Trophoblast cell (in vitro differentiated cells and primary cell): ENCODE measurements around the gene SOX4.

ENCODE experiments used
- DNase-seq, 2 donors: peaks; one replicate each; pipeline ENCODE4 v3.0.0-alpha.2; 2016
- H2AFZ ChIP-seq: 2 replicates; pipeline ENCODE4 v1.6.1; 2013; ENCODE audit warnings: low read length, moderate library complexity, mild to moderate bottlenecking; ENCODE audit not compliant: insufficient read depth, poor library complexity
- H2AK5ac ChIP-seq: 2 replicates; pipeline ENCODE4 v1.6.1; 2013; ENCODE audit warnings: mild to moderate bottlenecking, low read length
- H2BK120ac ChIP-seq: 2 replicates; pipeline ENCODE4 v1.6.1; 2013; ENCODE audit warnings: low read length, mild to moderate bottlenecking, moderate library complexity; ENCODE audit not compliant: insufficient read depth, poor library complexity
- H2BK12ac ChIP-seq: 2 replicates; pipeline ENCODE4 v1.6.1; 2013; ENCODE audit warnings: mild to moderate bottlenecking, low read length, moderate library complexity
- H2BK5ac ChIP-seq: 2 replicates; pipeline ENCODE4 v1.6.1; 2013; ENCODE audit warnings: low read length, low read depth, moderate library complexity, mild to moderate bottlenecking; ENCODE audit not compliant: poor library complexity
- H3K14ac ChIP-seq: 2 replicates; pipeline ENCODE4 v1.6.1; 2013; ENCODE audit warnings: mild to moderate bottlenecking, low read length
- H3K18ac ChIP-seq: 2 replicates; pipeline ENCODE4 v1.6.1; 2013; ENCODE audit warnings: mild to moderate bottlenecking, low read length
- H3K23ac ChIP-seq: 2 replicates; pipeline ENCODE4 v1.6.1; 2013; ENCODE audit warnings: low read length
- H3K27ac ChIP-seq: 2 replicates; pipeline ENCODE4 v1.5.1; 2013; ENCODE audit warnings: low read depth, mild to moderate bottlenecking, inconsistent platforms, low read length, moderate library complexity
- H3K27me3 ChIP-seq: 2 replicates; pipeline ENCODE4 v1.6.1; 2013; ENCODE audit warnings: inconsistent platforms, mild to moderate bottlenecking, low read length, moderate library complexity; ENCODE audit not compliant: insufficient read depth
- H3K36me3 ChIP-seq, 2 experiments: 1 replicate in 1 of 2; 2 replicates in 1 of 2; pipeline ENCODE4 v1.6.1; 2013; ENCODE audit warnings: low read length in 2 of 2, mild to moderate bottlenecking in 2 of 2, moderate library complexity in 1 of 2; ENCODE audit not compliant: insufficient read depth in 2 of 2, control insufficient read depth in 1 of 2
- H3K4ac ChIP-seq: 2 replicates; pipeline ENCODE4 v1.6.1; 2013; ENCODE audit warnings: low read depth, mild to moderate bottlenecking, low read length, moderate library complexity
- H3K4me1 ChIP-seq, 2 experiments: 1 replicate in 1 of 2; 2 replicates in 1 of 2; pipeline ENCODE4 v1.6.1; 2013; ENCODE audit warnings: low read length in 2 of 2, mild to moderate bottlenecking in 2 of 2, moderate library complexity in 1 of 2; ENCODE audit not compliant: insufficient read depth in 2 of 2, control insufficient read depth in 1 of 2
- H3K4me2 ChIP-seq: 2 replicates; pipeline ENCODE4 v1.6.1; 2013; ENCODE audit warnings: inconsistent platforms, mild to moderate bottlenecking, low read length, moderate library complexity
- H3K4me3 ChIP-seq: 2 replicates; pipeline ENCODE4 v1.5.1; 2013; ENCODE audit warnings: mild to moderate bottlenecking, low read depth, low read length, inconsistent platforms
- H3K79me1 ChIP-seq: one replicate; pipeline ENCODE4 v1.6.1; 2013; ENCODE audit warnings: low read length
- H3K79me2 ChIP-seq: 2 replicates; pipeline ENCODE4 v1.6.1; 2013; ENCODE audit warnings: low read length, mild to moderate bottlenecking; ENCODE audit not compliant: control insufficient read depth, insufficient read depth, poor library complexity
- H3K9ac ChIP-seq: 2 replicates; pipeline ENCODE4 v1.6.1; 2013; ENCODE audit warnings: mild to moderate bottlenecking, low read length
- H3K9me3 ChIP-seq: 2 replicates; pipeline ENCODE4 v1.6.1; 2013; ENCODE audit warnings: low read depth, mild to moderate bottlenecking, control low read depth, inconsistent platforms, low read length; ENCODE audit not compliant: insufficient read depth
- H4K12ac ChIP-seq: 2 replicates; pipeline ENCODE4 v1.6.1; 2013; ENCODE audit warnings: low read depth, mild to moderate bottlenecking, low read length, moderate library complexity
- H4K8ac ChIP-seq: 2 replicates; pipeline ENCODE4 v1.6.1; 2013; ENCODE audit warnings: low read depth, mild to moderate bottlenecking, low read length, moderate library complexity
- H4K91ac ChIP-seq: one replicate; pipeline ENCODE4 v1.6.1; 2013; ENCODE audit warnings: low read depth, mild to moderate bottlenecking, low read length, moderate library complexity
- WGBS: extraction: QIAGEN DNeasy Blood & Tissue Kit; methylation state at CpG from one replicate; pipeline ENCODE4 v1.1.7; 2013; ENCODE audit warnings: missing lambda C conversion rate; ENCODE audit not compliant: insufficient read length, insufficient coverage; ENCODE audit errors: extremely low coverage; 5-methylcytosine and 5-hydroxymethylcytosine counted together

The SOX4 gene

GRCh38 chr6:21614226-21614625 lies 20.7 kb downstream of the SOX4 start:
- Histone ChIP-seq H3K18ac (peak overlapping the region; percentile 34), H3K9ac (no peak overlapping the region), H3K4me1 (peaks cover 10 to 21% of the 10 kb centered on the region in 2 experiments), H3K9me3 (peaks cover 3% of the 10 kb centered on the region), H2AFZ (no peak overlapping the region), H3K23ac (no peak overlapping the region), H3K14ac (peak overlapping the region; percentile 27), H4K91ac (peak overlapping the region; percentile 72), H3K36me3 (no peaks in the 10 kb centered on the region), H2BK12ac (peak overlapping the region; percentile 50), H2BK5ac (peak overlapping the region; percentile 69), H4K8ac (no peak overlapping the region), H2BK120ac (peak overlapping the region; percentile 46), H3K79me2 (peaks cover 1% of the 10 kb centered on the region), H2AK5ac (no peak overlapping the region), H3K79me1 (peaks cover 19% of the 10 kb centered on the region), H4K12ac (no peak overlapping the region), H3K27ac (peak overlapping the region; percentile 82), H3K4me3 (no peak overlapping the region), H3K4ac (peak overlapping the region; percentile 27), H3K4me2 (no peak overlapping the region), H3K27me3 (no peaks in the 10 kb centered on the region)
- no CpG with 5 or more reads among the region's 4 CpGs for WGBS
- DNase-seq, result no peak

- H3K36me3 ChIP-seq, result no peaks in the 10 kb centered on the region
- H3K79me1 ChIP-seq, result peaks cover 19% of the 10 kb centered on the region
- no peak overlapping the region for H3K23ac ChIP-seq
- H3K4me2 ChIP-seq, result peak overlapping the region; percentile 38
- no peak overlapping the region for H3K4me3 ChIP-seq
- peak overlapping the region; percentile 46 for H2BK120ac ChIP-seq
- peak overlapping the region; percentile 82 for H3K27ac ChIP-seq
- peak overlapping the region; percentile 9 for H3K4ac ChIP-seq
- no peak overlapping the region for H3K9ac ChIP-seq
- peaks cover 10 to 21% of the 10 kb centered on the region in 2 experiments for H3K4me1 ChIP-seq
- H4K8ac ChIP-seq, result peak overlapping the region; percentile 52
- peak overlapping the region; percentile 72 for H4K91ac ChIP-seq
- no peaks in the 10 kb centered on the region for H3K9me3 ChIP-seq
- DNase-seq, result peak; percentile 15 to 68
- peak overlapping the region; percentile 69 for H2BK5ac ChIP-seq
- no peaks in the 10 kb centered on the region for H3K79me2 ChIP-seq
- no CpG with 5 or more reads among the region's 3 CpGs for WGBS
- peak overlapping the region; percentile 50 for H2BK12ac ChIP-seq
- no peak overlapping the region for H2AFZ ChIP-seq
- no peak overlapping the region for H2AK5ac ChIP-seq
- no peaks in the 10 kb centered on the region for H3K27me3 ChIP-seq
- no peak overlapping the region for H4K12ac ChIP-seq
- H3K18ac ChIP-seq, result no peak overlapping the region
- peak overlapping the region; percentile 27 for H3K14ac ChIP-seq
Measured at GRCh38 chr6:21615504-21615903, 22.0 kb downstream of the SOX4 start.

GRCh38 chr6:21616005-21616404 lies 22.5 kb downstream of the SOX4 start:
- Histone ChIP-seq H3K79me1 (peaks cover 19% of the 10 kb centered on the region), H3K14ac (no peak overlapping the region), H3K4me1 (peaks cover 10 to 21% of the 10 kb centered on the region in 2 experiments), H3K23ac (no peak overlapping the region), H2AK5ac (no peak overlapping the region), H3K9me3 (no peaks in the 10 kb centered on the region), H2BK12ac (peak overlapping the region; percentile 84), H2BK5ac (peak overlapping the region; percentile 79), H3K79me2 (no peaks in the 10 kb centered on the region), H3K27me3 (no peaks in the 10 kb centered on the region), H3K18ac (no peak overlapping the region), H4K12ac (no peak overlapping the region), H3K4ac (no peak overlapping the region), H3K9ac (no peak overlapping the region), H3K27ac (peak overlapping the region; percentile 82), H3K4me3 (no peak overlapping the region), H3K4me2 (peak overlapping the region; percentile 28), H4K8ac (peak overlapping the region; percentile 29), H3K36me3 (no peaks in the 10 kb centered on the region), H2AFZ (no peak overlapping the region), H2BK120ac (peak overlapping the region; percentile 38), H4K91ac (peak overlapping the region; percentile 83)
- DNase-seq, result peak; percentile 93 to 94
- WGBS, result no CpG with 5 or more reads among the region's 5 CpGs

- Histone ChIP-seq H3K36me3 (no peaks in the 10 kb centered on the region), H3K4ac (no peak overlapping the region), H2AK5ac (no peak overlapping the region), H3K4me1 (peaks cover 6 to 12% of the 10 kb centered on the region in 2 experiments), H3K9ac (no peak overlapping the region), H4K12ac (no peak overlapping the region), H2BK5ac (no peak overlapping the region), H2BK120ac (no peak overlapping the region), H3K9me3 (no peaks in the 10 kb centered on the region), H3K18ac (no peak overlapping the region), H3K79me2 (no peaks in the 10 kb centered on the region), H3K4me2 (no peak overlapping the region), H4K91ac (no peak overlapping the region), H4K8ac (no peak overlapping the region), H2AFZ (no peak overlapping the region), H3K79me1 (peaks cover 7% of the 10 kb centered on the region), H3K14ac (no peak overlapping the region), H3K23ac (no peak overlapping the region), H3K27ac (no peak overlapping the region), H2BK12ac (no peak overlapping the region), H3K4me3 (no peak overlapping the region), H3K27me3 (no peaks in the 10 kb centered on the region)
- no CpG with 5 or more reads among the region's 7 CpGs for WGBS
- no peak for DNase-seq
Measured at GRCh38 chr6:21625642-21626041, 32.1 kb downstream of the SOX4 start.
